Measurements from ENCODE around the gene ITM2C.

Gene ITM2C

GRCh38 chr2:230905448-230906421, 41.0 kb downstream of the ITM2C start:
- ChIA-PET POLR2A (no interaction called here), CTCF (interaction anchor here (0.6 to 1.4 kb wide), 7 partner anchors 12 to 507 kb away, joined by 3 to 6 read pairs (median 3); no protein-coding TSS in a partner anchor)
- no peaks in the 10 kb centered on the region for H3K4me1 ChIP-seq (ENCODE audit: control insufficient read depth, insufficient read depth, low read length)

DNA sequence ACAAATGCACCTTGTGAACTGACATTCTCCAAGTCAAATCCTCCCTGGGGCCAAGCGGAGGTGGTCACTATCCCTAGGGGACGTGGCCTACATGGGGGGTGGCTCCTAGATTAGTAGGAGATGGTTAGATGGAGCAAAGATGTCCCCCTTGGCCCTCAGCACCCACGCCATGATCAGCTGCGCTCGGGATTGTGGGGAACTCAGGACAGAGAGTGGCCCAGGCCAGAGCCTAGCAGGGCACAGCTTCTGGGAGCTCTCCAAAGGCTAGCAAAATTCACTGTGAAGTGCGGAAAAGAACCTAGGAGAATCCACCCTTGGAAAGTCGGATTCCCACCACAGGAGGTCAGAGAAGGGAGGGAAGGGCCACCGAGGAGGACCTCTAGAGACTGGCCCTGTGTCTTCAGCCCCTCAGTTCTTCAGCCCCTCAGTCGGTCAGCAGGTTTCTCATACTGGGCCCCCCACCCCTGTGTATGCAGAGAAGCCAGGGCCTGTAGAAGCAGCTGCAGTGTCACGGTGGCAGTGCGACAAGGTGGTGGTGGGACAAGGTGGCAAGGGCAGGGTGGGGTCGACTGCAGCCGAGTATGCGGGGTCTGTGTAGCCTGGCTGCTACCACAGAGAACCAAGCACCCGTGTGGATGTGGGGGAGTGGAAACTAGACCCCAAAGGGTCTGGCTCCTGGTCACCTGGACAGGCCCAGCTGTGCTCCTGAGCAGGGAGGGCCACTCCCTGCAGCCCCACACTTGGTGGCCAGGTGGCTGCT, 41.9 kb downstream of the ITM2C start:
- CTCF ChIA-PET = interaction anchor here (0.6 to 1.0 kb wide), 3 partner anchors 81 to 386 kb away, joined by 3 read pairs; no protein-coding TSS in a partner anchor
- no peaks in the 10 kb centered on the region for H3K4me1 ChIP-seq (ENCODE audit: control insufficient read depth, insufficient read depth, low read length)

More at GRCh38 chr2:230905448-230906421, 41.0 kb downstream of the ITM2C start:
- H3K36me3 ChIP-seq (ENCODE audit: control insufficient read depth in 2 of 2, insufficient read depth in 1 of 2, low read length in 2 of 2) = no peaks in the 10 kb centered on the region
- H3K9me3 ChIP-seq (ENCODE audit: control insufficient read depth, insufficient read depth, low read depth, low read length) = no peaks in the 10 kb centered on the region
- H3K4me3 ChIP-seq (ENCODE audit: low read depth, low read length) = no peak overlapping the region
- TF ChIP-seq ZNF350 (tag by site-specific recombination; IDR thresholded peaks at IDR 0.05) (no peak), HOXC10 (CRISPR knock-in tag; IDR thresholded peaks at IDR 0.05) (no peak), ZNF837 (tag by site-specific recombination; IDR thresholded peaks at IDR 0.05) (no peak), ZNF660 (tag by site-specific recombination; IDR thresholded peaks at IDR 0.05) (no peak), ZNF24 (tag by site-specific recombination; IDR thresholded peaks at IDR 0.05) (no peak), ZSCAN4 (tag by site-specific recombination; IDR thresholded peaks at IDR 0.05) (no peak), ZNF302 (tag by site-specific recombination; IDR thresholded peaks at IDR 0.05; ENCODE audit: low read depth) (no peak), ZNF146 (tag by site-specific recombination; IDR thresholded peaks at IDR 0.05) (no peak), ZNF555 (tag by site-specific recombination; conservative IDR thresholded peaks at IDR 0.05) (no peak), ZNF596 (tag by site-specific recombination; IDR thresholded peaks at IDR 0.05) (no peak), ZNF785 (tag by site-specific recombination; IDR thresholded peaks at IDR 0.05) (no peak), ZNF571 (tag by site-specific recombination; IDR thresholded peaks at IDR 0.05) (no peak), ZNF558 (tag by site-specific recombination; IDR thresholded peaks at IDR 0.05) (no peak), INSM2 (tag by site-specific recombination; IDR thresholded peaks at IDR 0.05) (no peak), ZNF132 (tag by site-specific recombination; IDR thresholded peaks at IDR 0.05; ENCODE audit: borderline replicate concordance) (no peak), KLF8 (tag by site-specific recombination; IDR thresholded peaks at IDR 0.05) (no peak), ZNF544 (tag by site-specific recombination; IDR thresholded peaks at IDR 0.05) (no peak), ZNF335 (tag by site-specific recombination; conservative IDR thresholded peaks at IDR 0.05) (no peak)
- TF ChIP-seq, protein P1, sequence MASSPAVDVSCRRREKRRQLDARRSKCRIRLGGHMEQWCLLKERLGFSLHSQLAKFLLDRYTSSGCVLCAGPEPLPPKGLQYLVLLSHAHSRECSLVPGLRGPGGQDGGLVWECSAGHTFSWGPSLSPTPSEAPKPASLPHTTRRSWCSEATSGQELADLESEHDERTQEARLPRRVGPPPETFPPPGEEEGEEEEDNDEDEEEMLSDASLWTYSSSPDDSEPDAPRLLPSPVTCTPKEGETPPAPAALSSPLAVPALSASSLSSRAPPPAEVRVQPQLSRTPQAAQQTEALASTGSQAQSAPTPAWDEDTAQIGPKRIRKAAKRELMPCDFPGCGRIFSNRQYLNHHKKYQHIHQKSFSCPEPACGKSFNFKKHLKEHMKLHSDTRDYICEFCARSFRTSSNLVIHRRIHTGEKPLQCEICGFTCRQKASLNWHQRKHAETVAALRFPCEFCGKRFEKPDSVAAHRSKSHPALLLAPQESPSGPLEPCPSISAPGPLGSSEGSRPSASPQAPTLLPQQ (tag by site-specific recombination; IDR thresholded peaks at IDR 0.05) = no peak
- H3K27ac ChIP-seq (ENCODE audit: extremely low read depth, low read depth, low read length) = no peak overlapping the region

More for the DNA sequence above, 41.9 kb downstream of the ITM2C start:
- Histone ChIP-seq H3K4me3 (ENCODE audit: low read depth, low read length) (no peak overlapping the region), H3K27ac (ENCODE audit: extremely low read depth, low read depth, low read length) (no peak overlapping the region), H3K36me3 (ENCODE audit: control insufficient read depth in 2 of 2, insufficient read depth in 1 of 2, low read length in 2 of 2) (no peaks in the 10 kb centered on the region), H3K9me3 (ENCODE audit: control insufficient read depth, insufficient read depth, low read depth, low read length) (no peaks in the 10 kb centered on the region)
- no peak for TF ChIP-seq ZNF433 (tag by site-specific recombination; IDR thresholded peaks at IDR 0.05; ENCODE audit: low read depth)
- TF ChIP-seq ZIC2 (tag by site-specific recombination; IDR thresholded peaks at IDR 0.05) = no peak
- no peak for TF ChIP-seq KLF1 (tag by site-specific recombination; IDR thresholded peaks at IDR 0.05)
- no peak for TF ChIP-seq ZNF121 (tag by site-specific recombination; IDR thresholded peaks at IDR 0.05)
- no peak for TF ChIP-seq ZNF513 (tag by site-specific recombination; IDR thresholded peaks at IDR 0.05)
- TF ChIP-seq KLF8 (tag by site-specific recombination; IDR thresholded peaks at IDR 0.05) = no peak
- POLR2A ChIA-PET = no interaction called here

Data from HEK293 (cell line).